ENCODE measurements around the gene RIMKLB.
"Not testable (repeated sequence)": the region's sequence is repeated elsewhere in the genome, so short reads cannot be mapped to it uniquely, and the experiment has no call there.

Gene RIMKLB

DNA sequence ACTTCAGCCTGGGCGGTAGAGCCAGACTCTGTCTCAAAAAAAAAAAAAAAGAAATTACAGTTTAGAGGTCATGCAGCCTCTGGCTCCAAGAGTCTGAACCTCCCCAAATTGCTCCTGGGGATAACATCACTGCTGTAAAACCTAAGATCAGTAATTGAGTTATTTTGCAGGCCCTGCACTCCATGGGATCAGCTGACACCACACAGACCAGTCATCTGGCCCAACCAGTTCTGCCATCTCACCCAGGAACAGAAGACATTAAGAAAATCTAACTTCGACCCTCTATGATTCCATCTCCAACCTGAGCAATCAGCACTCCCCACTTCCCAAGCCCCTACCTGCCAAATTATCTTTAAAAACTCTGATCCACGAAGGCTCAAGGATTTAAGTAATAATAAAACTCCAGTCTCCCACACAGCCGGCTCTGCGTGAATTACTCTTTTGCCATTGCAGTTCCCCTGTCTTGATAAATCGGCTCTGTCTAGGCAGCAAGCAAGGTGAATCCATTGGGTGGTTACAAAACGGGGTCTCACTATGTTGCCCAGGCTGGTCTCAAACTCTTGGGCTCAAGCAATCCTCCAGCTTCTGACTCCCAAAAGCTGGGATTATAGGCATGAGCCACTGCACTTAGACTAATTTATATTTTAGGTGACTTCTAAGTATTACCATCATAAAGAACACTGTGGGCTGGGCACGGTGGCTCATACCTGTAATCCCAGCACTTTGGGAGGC, 123.1 kb downstream of the RIMKLB start:
- not testable (repeated sequence) for DNase-seq

DNA sequence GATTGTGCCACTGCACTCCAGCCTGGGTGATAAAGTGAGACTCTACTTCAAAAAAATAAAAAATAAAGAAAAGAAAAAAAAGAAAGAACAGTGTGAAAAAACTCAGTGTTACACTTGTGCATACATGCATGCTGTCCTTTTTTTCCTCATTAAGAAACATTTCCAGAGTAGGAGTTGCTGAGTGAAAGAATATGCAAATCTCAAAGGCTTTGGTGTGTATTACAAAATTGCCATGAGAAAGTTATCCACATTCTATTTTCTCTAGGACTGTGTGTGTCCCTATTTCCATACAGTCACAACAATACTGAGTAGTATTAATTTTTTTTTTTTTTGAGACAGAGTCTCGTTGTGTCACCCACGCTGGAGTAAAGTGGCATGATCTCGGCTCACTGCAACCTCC, 123.8 kb downstream of the RIMKLB start:
- no peak for DNase-seq

DNA sequence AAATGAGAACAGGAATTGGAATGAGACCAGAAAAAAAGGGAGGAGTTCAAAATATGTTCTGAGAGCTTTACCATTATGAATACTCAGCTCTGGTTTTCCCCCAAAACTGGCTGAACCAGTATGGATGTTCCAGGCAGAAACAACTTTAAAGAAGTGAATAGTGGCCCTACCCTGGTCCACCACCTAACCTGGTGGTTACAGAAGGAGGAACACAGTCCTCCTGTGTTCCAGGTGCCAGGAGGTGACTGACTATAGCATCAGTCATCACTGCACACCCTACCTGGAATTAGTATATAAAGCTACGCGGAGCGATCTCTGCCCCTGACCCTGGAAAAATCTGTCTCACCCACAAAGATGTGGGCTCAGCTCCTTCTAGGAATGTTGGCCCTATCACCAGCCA, 124.5 kb downstream of the RIMKLB start, which contains the start of gene A2ML1:
TSS of gene A2ML1 (plus strand) at position 324 of the 400 bp plus-strand sequence. CDS start at position 355, 31 bp downstream.
- no peak for DNase-seq

DNA sequence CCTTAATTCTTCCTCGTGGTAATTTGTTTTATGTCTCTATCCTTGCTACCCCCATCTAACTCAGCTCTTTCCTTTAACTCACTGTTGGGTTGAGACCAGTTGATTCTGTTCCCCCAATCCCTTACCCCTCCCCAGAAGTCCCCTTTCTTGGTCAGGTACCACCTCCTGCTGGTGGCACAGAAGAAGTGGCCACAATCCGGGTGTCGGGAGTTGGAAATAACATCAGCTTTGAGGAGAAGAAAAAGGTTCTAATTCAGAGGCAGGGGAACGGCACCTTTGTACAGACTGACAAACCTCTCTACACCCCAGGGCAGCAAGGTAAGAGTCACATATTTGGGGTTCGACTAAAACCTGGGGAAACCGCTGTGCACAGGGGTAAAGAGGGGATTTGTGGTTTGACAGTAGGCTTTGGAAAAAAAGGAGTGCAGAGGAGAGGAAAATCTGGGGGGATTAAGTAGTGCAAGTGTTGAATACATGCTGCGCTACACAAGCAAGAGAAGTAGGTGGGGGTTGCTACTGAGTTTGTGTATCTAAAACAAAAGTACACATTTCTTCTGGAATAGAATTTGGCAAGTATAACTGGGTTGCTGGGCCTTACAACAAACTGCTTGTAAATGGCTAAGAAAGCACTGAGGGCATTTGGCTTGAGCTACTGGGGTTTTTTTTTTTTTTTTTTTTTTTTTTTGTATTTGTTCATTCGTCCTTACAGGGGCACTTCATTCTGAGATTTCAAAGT, 125.9 kb downstream of the RIMKLB start:
- DNase-seq, result no peak

DNA sequence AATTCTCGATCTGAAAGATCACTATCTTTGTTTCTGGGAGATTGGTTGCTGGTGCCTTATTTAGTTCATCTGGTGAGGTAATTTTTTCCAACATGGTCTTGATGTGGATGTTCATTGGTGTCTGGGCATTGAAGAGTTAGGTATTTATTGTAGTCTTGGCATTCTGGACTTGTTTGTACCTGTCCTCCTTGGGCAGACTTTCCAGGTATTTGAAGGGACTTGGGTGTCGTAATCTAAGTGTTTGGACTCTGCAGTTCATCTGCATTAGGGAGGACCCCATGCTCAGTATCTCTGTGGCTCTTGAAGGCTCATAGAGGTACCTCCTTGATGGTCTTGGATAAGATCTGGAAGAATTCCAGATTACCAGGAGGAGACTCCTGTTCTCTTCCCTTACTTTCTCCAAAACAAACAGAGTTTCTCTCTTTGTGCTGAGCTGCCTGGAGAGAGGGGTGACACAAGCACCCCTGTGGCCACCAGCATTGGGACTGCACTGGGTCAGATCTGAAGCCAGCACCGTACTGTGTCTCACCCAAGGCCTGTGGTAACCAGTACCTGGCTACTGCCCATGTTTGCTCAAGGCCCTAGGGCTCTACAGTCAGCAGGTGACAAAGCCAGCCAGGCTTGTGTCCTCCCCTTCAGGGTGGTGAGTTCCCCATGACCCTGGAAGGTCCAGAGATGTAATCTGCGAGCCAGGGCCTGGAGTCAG, 129.9 kb downstream of the RIMKLB start:
- no peak for DNase-seq

DNA sequence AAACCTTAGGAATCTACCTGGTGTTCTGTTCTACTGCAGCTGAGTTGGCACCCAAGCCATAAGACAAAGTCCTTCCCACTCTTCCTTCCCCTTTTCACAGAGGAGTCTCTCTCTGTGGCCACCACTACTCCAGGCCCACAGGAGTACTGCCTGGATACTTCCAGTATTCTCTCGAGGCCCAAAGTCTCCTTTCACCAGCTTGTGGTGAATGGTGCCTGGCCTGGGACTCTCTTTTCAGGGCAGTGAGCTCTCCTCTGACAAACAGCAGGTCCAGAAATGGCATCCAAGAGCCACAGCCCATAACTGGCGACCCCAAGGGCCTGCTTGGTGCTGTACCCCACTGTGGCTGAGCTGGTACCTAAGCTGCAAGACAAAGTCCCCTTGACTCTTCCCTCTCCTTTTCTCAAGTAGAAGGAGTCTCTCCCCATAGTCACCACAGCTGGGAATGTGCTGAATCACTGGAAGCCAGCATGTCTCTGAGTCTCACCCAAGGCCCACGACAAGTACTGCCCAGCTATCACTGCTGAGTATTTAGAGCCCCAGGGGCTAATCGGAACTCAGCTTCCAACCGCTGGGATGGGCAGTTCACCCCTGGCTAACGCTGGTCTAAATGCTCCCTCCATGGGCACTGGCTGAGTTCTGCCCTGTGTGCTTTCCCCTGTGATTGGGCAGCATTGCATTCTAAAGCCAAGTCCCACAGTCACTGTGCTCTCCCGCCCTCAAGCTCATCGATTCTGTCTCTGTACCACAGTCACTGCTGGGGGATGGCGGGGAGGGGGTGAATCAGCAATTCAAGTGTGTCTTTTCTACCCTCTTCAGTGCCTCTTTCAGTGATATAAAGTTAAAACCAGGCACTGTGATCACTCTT, 130.7 kb downstream of the RIMKLB start:
- no peak for DNase-seq

DNA sequence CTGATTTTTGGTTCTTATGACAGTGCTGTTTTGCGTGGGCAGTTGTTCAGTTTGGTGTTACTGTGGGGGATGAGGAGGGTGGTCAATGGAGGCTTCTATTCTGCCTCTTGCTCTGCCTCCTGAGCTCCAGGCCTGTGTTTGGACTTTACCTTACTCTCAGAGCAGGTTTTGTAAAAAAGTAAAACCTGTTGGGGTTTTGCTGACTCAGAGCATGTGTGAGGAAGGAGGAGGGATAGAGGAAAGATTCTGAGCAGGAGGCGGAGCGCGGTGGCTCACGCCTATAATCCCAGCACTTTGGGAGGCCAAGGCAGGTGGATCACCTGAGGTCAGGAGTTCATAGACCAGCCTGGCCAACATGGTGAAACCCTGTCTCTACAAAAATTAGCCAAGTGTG, 131.3 kb downstream of the RIMKLB start:
- no peak for DNase-seq

DNA sequence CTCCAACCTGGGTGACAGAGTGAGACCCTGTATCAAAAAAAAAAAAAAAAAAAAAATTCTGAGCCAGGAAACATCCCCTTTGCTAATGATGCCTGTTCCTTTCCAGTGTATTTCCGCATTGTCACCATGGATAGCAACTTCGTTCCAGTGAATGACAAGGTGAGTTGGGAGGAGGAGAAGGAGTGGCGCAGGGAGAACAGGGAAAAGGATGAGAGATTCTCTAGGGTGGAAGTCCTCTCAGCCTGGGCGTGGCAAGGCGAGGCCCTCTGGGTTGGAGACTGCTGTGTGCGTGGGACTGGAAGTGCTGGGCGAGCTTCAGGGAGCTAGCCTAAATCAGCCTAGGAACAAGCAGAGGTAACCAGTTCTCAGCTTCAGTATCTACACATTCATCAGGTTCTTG, 131.8 kb downstream of the RIMKLB start:
- no peak for DNase-seq

DNA sequence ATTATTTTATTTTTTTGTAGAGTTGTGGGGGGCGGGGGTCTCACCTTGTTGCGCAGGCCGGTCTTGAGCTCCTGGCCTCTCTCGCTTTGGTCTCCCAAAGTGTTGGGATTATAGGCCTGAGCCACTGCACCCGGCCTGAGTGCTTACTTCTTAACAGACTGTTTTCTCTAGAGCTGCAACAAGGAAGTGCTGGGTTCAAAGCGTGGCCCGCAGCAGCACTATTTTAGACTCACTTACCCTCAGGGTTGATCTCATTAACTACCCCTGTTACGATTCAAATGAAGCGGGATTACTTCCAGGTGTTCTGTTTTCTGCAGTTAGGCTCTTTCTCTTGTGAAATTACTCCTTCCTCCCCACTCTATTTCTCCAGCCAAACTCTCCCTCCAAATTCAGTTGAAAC, 133.3 kb downstream of the RIMKLB start:
- DNase-seq, result no peak

DNA sequence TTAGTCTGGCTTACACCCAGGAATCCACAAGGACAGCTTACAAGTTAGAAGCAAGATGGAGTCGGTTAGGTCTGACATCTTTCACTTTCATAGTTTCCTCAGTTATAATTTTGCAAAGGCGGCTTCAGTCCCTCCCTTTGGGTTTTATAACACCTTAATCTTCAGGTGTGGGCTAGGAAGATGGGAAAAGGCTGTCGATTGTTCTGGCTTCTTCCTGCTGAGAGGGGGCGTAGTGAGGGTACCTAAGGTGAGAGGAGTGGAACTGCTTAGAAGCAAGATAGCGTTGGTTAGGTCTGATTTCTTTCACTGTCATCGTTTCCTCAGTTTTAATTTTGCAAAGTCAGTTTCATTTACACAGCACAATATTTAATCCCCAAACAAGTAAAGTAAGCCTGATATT, 134.7 kb downstream of the RIMKLB start:
- DNase-seq, result no peak

Measured in activated effector memory CD4-positive, alpha-beta T cell treated with Interleukin-2 at 50 U/mL for 16 hours (primary cell).